ENCODE data around the gene WDFY2. TPM values are rescaled to one million over a fixed set of nuclear protein-coding genes. Genes with fewer than 3 reads are reported as not detected.

Gene WDFY2
- total and polyA plus RNA-seq, 10 of the 15 experiments (the other 5 are each of a cell fraction or from before 2014, with no cell fraction given), result 2.1 to 13.0 (median 8.1) TPM

- no peaks in the 10 kb centered on the region for H3K9me3 ChIP-seq (replicated peaks; ENCODE audit: control insufficient read depth, insufficient read depth, low read length)
- SMC1A ChIA-PET (ENCODE audit: uncharacterized antibody, unreplicated experiment), result interaction anchor here (0.5 to 2.7 kb wide), 21 partner anchors 11 to 191 kb away, joined by 3 to 14 read pairs (median 4); no protein-coding TSS in a partner anchor
- DNase-seq (ENCODE audit: low read depth, low spot score), result no peak
- CTCF ChIA-PET, result interaction anchor here (0.7 to 1.8 kb wide), 7 partner anchors 11 to 192 kb away, joined by 3 to 7 read pairs (median 4); partner anchors contain the start of gene INTS6
- in situ Hi-C loops (cut with MboI) (no loop called here), intact Hi-C loops (cut with micrococcal nuclease; ENCODE audit: unreplicated experiment) (no loop called here)
- no peak overlapping the region for H3K9ac ChIP-seq (ENCODE audit: control insufficient read depth, insufficient read depth, low read length)
- no peaks in the 10 kb centered on the region for H3K36me3 ChIP-seq (ENCODE audit: control insufficient read depth in 2 of 2, insufficient read depth in 2 of 2, low read length in 1 of 2)
- BruUV-seq (replicated peaks), result no TSS peak
- no peak for FAIRE-seq
- H4K20me1 ChIP-seq (ENCODE audit: control insufficient read depth, insufficient read depth), result no peaks in the 10 kb centered on the region
- no peak overlapping the region for H2AFZ ChIP-seq (ENCODE audit: control insufficient read depth, low read depth, low read length)
- peaks cover 12% of the 10 kb centered on the region for H3K4me1 ChIP-seq (ENCODE audit: control insufficient read depth, insufficient read depth, low read length)
- H3K27me3 ChIP-seq (replicated peaks in 1 of 2; ENCODE audit: control insufficient read depth in 2 of 2, insufficient read depth in 2 of 2, low read length in 1 of 2), result no peaks in the 10 kb centered on the region
- TF ChIP-seq CREB1 (IDR thresholded peaks at IDR 0.05; ENCODE audit: low read depth) (no peak), JUNB (IDR thresholded peaks at IDR 0.05) (no peak), SMAD5 (IDR thresholded peaks at IDR 0.05; ENCODE audit: low read depth) (no peak), CEBPB (IDR thresholded peaks at IDR 0.05; ENCODE audit: borderline replicate concordance in 1 of 2, low read depth in 2 of 2, low read length in 2 of 2) (peak in 1 of 2 experiments; percentile 49; a peak in 1 of 4 replicates), ZBTB11 (CRISPR knock-in tag; IDR thresholded peaks at IDR 0.05) (no peak), E4F1 (IDR thresholded peaks at IDR 0.05; ENCODE audit: borderline replicate concordance, partially characterized antibody) (no peak), BHLHE40 (IDR thresholded peaks at IDR 0.05; ENCODE audit: borderline replicate concordance in 1 of 2, low read depth in 2 of 2, low read length in 1 of 2) (peak in 1 of 2 experiments; percentile 24; a peak in 1 of 4 replicates), MEF2B (IDR thresholded peaks at IDR 0.05; ENCODE audit: partially characterized antibody, poor library complexity, severe bottlenecking) (peak; percentile 84)
- WGBS (ENCODE audit: insufficient coverage, insufficient replicate concordance, low lambda C conversion rate, missing lambda C conversion rate), result 1% methylated on average over 4 of the region's 4 CpGs
- H3K79me2 ChIP-seq (ENCODE audit: control insufficient read depth, insufficient read depth, low read length), result no peaks in the 10 kb centered on the region; the same call in none of the 2 replicates
- POLR2A ChIA-PET, result interaction anchor here (0.6 to 1.3 kb wide), 3 partner anchors 22 to 32 kb away, joined by 3 to 4 read pairs (median 3); no protein-coding TSS in a partner anchor
- RAD21 ChIA-PET (ENCODE audit: unreplicated experiment), result interaction anchor here (0.6 to 2.2 kb wide), 8 partner anchors 12 to 191 kb away, joined by 3 to 9 read pairs (median 4); no protein-coding TSS in a partner anchor
- ATAC-seq, result peak; percentile 85
- H3K27ac ChIP-seq (ENCODE audit: control insufficient read depth, insufficient read depth), result no peak overlapping the region; the same call in 1 of the 2 replicates
- H3K4me3 ChIP-seq, result no peak overlapping the region; the same call in 1 of the 2 replicates
- H3K4me2 ChIP-seq (ENCODE audit: control insufficient read depth, insufficient read depth), result 0 out of 2 replicates have a peak overlapping the region, but pooled peaks have one; percentile 23
Observed at GRCh38 chr13:51645154-51645650, 60.9 kb downstream of the WDFY2 start.

Data from GM12878 (cell line).